Right lobe of liver (tissue), 4 donors: ENCODE results near the gene CAMKMT.

Source experiments
- CTCF ChIP-seq, 4 donors: fragments of 200-600 bp in 3 of 4; fragments of 450-650 bp in 1 of 4; IDR thresholded peaks; one replicate each; pipeline versions ENCODE4 v1.5.1 to v1.8.0; 2016 to 2022; ENCODE audit warnings: antibody characterized with exemption in 4 of 4, mild to moderate bottlenecking in 2 of 4
- POLR2A ChIP-seq: fragments of 450-650 bp; IDR thresholded peaks from one replicate; pipeline ENCODE4 v1.6.1; 2017; ENCODE audit warnings: antibody characterized with exemption, mild to moderate bottlenecking
- donor health status: DM: no; HTN: no; CAD: no.
- donor health status: DM: no; HTN: no; CAD: no.
- donor health status: DM: no; HTN: yes; CAD: no.

- TF ChIP-seq CTCF (IDR thresholded peaks at IDR 0.05), result no peak
- TF ChIP-seq POLR2A, result no peak
Measured at GRCh38 chr2:44477657-44478414, 116.1 kb downstream of the CAMKMT start.
